HEK293T (cell line): ENCODE measurements around the gene MMP7.

Experiments
- BHLHE40 ChIP-seq: fragments of 450-650 bp; IDR thresholded peaks from 2 replicates; pipeline ENCODE4 v1.6.1; 2016; ENCODE audit warnings: mild to moderate bottlenecking, moderate library complexity, borderline replicate concordance
- ELF4 ChIP-seq: fragments of 450-650 bp; IDR thresholded peaks from 2 replicates; pipeline ENCODE4 v1.6.1; 2017; ENCODE audit warnings: antibody characterized with exemption
- FOXA1 ChIP-seq: fragments of 450-650 bp; IDR thresholded peaks from 2 replicates; pipeline ENCODE4 v1.6.1; 2016; ENCODE audit warnings: mild to moderate bottlenecking
- FOXK2 ChIP-seq: fragments of 450-650 bp; IDR thresholded peaks from 2 replicates; pipeline ENCODE4 v1.6.1; 2016; ENCODE audit warnings: mild to moderate bottlenecking
- FOXM1 ChIP-seq: fragments of 450-650 bp; IDR thresholded peaks from 2 replicates; pipeline ENCODE4 v1.6.1; 2017; ENCODE audit warnings: mild to moderate bottlenecking, borderline replicate concordance
- HDGF ChIP-seq: fragments of 450-650 bp; IDR thresholded peaks from 2 replicates; pipeline ENCODE4 v1.6.1; 2017; ENCODE audit warnings: antibody characterized with exemption, borderline replicate concordance
- LEF1 ChIP-seq: fragments of 450-650 bp; IDR thresholded peaks from 2 replicates; pipeline ENCODE4 v1.6.1; 2017; ENCODE audit warnings: mild to moderate bottlenecking, borderline replicate concordance
- NFRKB ChIP-seq: fragments of 450-650 bp; IDR thresholded peaks from 2 replicates; pipeline ENCODE4 v1.6.1; 2016; ENCODE audit warnings: mild to moderate bottlenecking, moderate library complexity
- SUZ12 ChIP-seq: fragments of 450-650 bp; IDR thresholded peaks from 2 replicates; pipeline ENCODE4 v1.6.1; 2016; ENCODE audit warnings: mild to moderate bottlenecking
- TARDBP ChIP-seq: fragments of 450-650 bp; IDR thresholded peaks from 2 replicates; pipeline ENCODE4 v1.6.1; 2016
- ZNF384 ChIP-seq: fragments of 450-650 bp; IDR thresholded peaks from 2 replicates; pipeline ENCODE4 v1.6.1; 2016
- TF ChIP-seq, protein P1 (sequence below): fragments of 450-650 bp; IDR thresholded peaks from 2 replicates; pipeline ENCODE4 v1.6.1; 2016

DNA sequence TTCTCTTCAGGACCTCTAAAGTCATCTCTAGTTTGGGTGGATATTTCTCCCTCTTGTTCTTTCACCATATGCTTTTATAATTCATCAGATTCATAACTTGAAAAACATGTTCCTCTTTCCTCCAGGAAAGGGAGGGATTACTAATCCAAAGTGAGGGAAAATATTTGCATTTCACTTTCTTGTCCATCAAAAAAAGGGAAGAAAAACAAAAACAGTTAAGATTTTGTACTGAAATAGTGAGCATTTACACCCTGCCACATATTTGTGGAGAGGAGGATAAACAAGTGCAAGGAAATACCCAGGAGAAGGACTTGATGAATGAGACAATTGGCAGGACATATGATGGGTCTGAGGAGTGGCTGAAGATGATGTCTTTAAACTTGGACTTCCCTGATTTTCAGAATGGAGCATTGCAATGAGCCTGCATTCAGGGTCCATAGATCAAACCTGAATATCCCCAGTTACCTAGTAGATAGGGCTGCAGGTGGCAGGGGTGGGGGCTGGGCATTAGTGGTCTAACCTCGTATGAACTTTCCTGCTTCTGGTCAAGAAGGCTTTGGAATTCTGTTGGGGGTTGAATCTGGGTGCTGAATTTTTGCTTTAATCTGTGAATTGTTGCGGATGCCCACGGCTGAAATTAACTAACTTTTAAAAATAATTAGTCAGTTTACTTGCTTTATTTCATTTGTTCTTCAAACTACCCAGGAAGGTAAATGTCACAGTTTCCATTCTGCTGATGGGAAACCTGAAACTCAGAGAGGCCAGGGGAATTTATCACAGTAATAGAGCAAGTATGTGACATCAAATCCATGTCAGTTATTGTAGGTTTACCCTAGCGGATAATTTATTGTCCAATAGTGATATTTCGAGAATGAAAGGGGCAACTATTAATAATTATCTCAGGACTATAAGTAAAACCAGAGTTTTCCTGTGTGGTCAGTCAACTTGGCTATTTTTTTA is 41.1 kb downstream of the MMP7 start:
- TF ChIP-seq FOXM1 = no peak
- TF ChIP-seq, protein P1, sequence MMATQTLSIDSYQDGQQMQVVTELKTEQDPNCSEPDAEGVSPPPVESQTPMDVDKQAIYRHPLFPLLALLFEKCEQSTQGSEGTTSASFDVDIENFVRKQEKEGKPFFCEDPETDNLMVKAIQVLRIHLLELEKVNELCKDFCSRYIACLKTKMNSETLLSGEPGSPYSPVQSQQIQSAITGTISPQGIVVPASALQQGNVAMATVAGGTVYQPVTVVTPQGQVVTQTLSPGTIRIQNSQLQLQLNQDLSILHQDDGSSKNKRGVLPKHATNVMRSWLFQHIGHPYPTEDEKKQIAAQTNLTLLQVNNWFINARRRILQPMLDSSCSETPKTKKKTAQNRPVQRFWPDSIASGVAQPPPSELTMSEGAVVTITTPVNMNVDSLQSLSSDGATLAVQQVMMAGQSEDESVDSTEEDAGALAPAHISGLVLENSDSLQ = no peak
- TF ChIP-seq FOXA1 = no peak
- TF ChIP-seq ZNF384 = no peak
- TF ChIP-seq LEF1 = no peak
- TF ChIP-seq HDGF = no peak
- TF ChIP-seq SUZ12 = no peak
- TF ChIP-seq TARDBP = no peak
- TF ChIP-seq BHLHE40 = no peak
- TF ChIP-seq ELF4 = no peak
- no peak for TF ChIP-seq NFRKB
- no peak for TF ChIP-seq FOXK2
